Karpas-422 (cell line): Measurements from ENCODE around the gene LRRC4. TPM values are rescaled to one million over a fixed set of nuclear protein-coding genes. Genes with fewer than 3 reads are reported as not detected.

Experiments
- DNase-seq: peaks from one replicate; pipeline ENCODE4 v3.0.0-alpha.2; 2015
- H2AFZ ChIP-seq: fragments of 200-600 bp; sonication (generic); 2 replicates; pipeline ENCODE4 v1.6.1; 2014; ENCODE audit warnings: antibody characterized with exemption, low read length, mixed read lengths
- H3K27ac ChIP-seq: fragments of 200-600 bp; sonication (generic); 2 replicates; pipeline ENCODE4 v1.5.1; 2014; ENCODE audit warnings: mild to moderate bottlenecking, low read length, moderate library complexity
- H3K27me3 ChIP-seq: fragments of 200-600 bp; sonication (generic); 2 replicates; pipeline ENCODE4 v1.6.1; 2014; ENCODE audit warnings: low read length, mixed read lengths
- H3K36me3 ChIP-seq: fragments of 200-600 bp; sonication (generic); 2 replicates; pipeline ENCODE4 v1.6.1; 2014; ENCODE audit warnings: low read length, mixed read lengths; ENCODE audit not compliant: insufficient read depth
- H3K4me1 ChIP-seq: fragments of 200-600 bp; sonication (generic); 2 replicates; pipeline ENCODE4 v1.6.1; 2014; ENCODE audit warnings: mild to moderate bottlenecking, low read length, mixed read lengths
- H3K4me2 ChIP-seq: fragments of 200-600 bp; sonication (generic); 2 replicates; pipeline ENCODE4 v1.6.1; 2014; ENCODE audit warnings: low read length, low read depth, mild to moderate bottlenecking; ENCODE audit not compliant: poor library complexity, severe bottlenecking
- H3K4me3 ChIP-seq: fragments of 200-600 bp; sonication (generic); 2 replicates; pipeline ENCODE4 v1.5.1; 2014; ENCODE audit warnings: mild to moderate bottlenecking, antibody characterized with exemption, low read length, mixed read lengths
- H3K79me2 ChIP-seq: fragments of 200-600 bp; sonication (generic); 2 replicates; pipeline ENCODE4 v1.6.1; 2014; ENCODE audit warnings: mild to moderate bottlenecking, low read length, mixed read lengths
- H3K9ac ChIP-seq: fragments of 200-600 bp; sonication (generic); 2 replicates; pipeline ENCODE4 v1.6.0; 2014; ENCODE audit warnings: low read length
- H3K9me2 ChIP-seq: fragments of 200-600 bp; sonication (generic), shearing (Covaris generic); replicated peaks from 2 replicates; pipeline ENCODE4 v1.6.0; 2014; ENCODE audit warnings: mild to moderate bottlenecking, low read length, moderate library complexity; ENCODE audit not compliant: insufficient read depth
- H3K9me3 ChIP-seq: fragments of 300-700, 200-600 bp; sonication (generic); 2 replicates; pipeline ENCODE4 v1.6.1; 2014; ENCODE audit warnings: low read length, mixed read lengths
- H4K20me1 ChIP-seq: fragments of 200-600 bp; sonication (generic); 2 replicates; pipeline ENCODE4 v1.6.1; 2014; ENCODE audit warnings: mild to moderate bottlenecking, antibody characterized with exemption, low read length, low read depth; ENCODE audit not compliant: insufficient read depth
- total RNA-seq: library from RNA; depleted of rRNA; stranded (reverse); fragments of >200 nt; shearing (Covaris generic); gene quantifications from 2 replicates; pipeline ENCODE4 v1.2.3, GENCODE V29; 2014; ENCODE audit warnings: low replicate concordance

Gene LRRC4
- total RNA-seq, 1 experiment from 2014 or later: 52.0 TPM

GRCh38 chr7:127986581-127987521 lies 44.4 kb downstream of the LRRC4 start:
- Histone ChIP-seq H3K4me2 (no peak overlapping the region), H3K79me2 (peaks cover 59% of the 10 kb centered on the region), H3K9ac (no peak overlapping the region)

GRCh38 chr7:127983804-127984332 lies 47.4 kb downstream of the LRRC4 start:
- Histone ChIP-seq H3K27ac (0 out of 2 replicates have a peak overlapping the region, but pooled peaks have one; percentile 22), H3K79me2 (peaks cover 55% of the 10 kb centered on the region), H3K4me2 (peak overlapping the region; percentile 0), H3K4me3 (no peak overlapping the region), H3K27me3 (no peaks in the 10 kb centered on the region), H3K9me3 (peaks cover 3% of the 10 kb centered on the region; the same call in 1 of the 2 replicates), H3K9ac (no peak overlapping the region), H3K36me3 (peaks cover 3% of the 10 kb centered on the region; the same call in 1 of the 2 replicates), H3K4me1 (peaks cover 62% of the 10 kb centered on the region), H2AFZ (no peak overlapping the region), H3K9me2 (no peaks in the 10 kb centered on the region), H4K20me1 (no peaks in the 10 kb centered on the region)
- DNase-seq: no peak

More at GRCh38 chr7:127986581-127987521, 44.4 kb downstream of the LRRC4 start:
- Histone ChIP-seq H3K27me3 (no peaks in the 10 kb centered on the region), H3K9me3 (no peaks in the 10 kb centered on the region), H4K20me1 (no peaks in the 10 kb centered on the region), H3K9me2 (no peaks in the 10 kb centered on the region), H3K36me3 (peaks cover 13% of the 10 kb centered on the region; the same call in 1 of the 2 replicates), H3K4me1 (peaks cover 53% of the 10 kb centered on the region), H3K27ac (peak overlapping the region; percentile 44), H2AFZ (no peak overlapping the region), H3K4me3 (no peak overlapping the region)
- no peak for DNase-seq

GRCh38 chr7:127981965-127982364 lies 49.3 kb downstream of the LRRC4 start:
- Histone ChIP-seq H3K4me2 (no peak overlapping the region), H3K9me3 (peaks cover 14% of the 10 kb centered on the region), H3K9ac (no peak overlapping the region), H3K36me3 (peaks cover 18% of the 10 kb centered on the region), H3K9me2 (no peaks in the 10 kb centered on the region), H3K79me2 (peaks cover 54% of the 10 kb centered on the region), H3K4me1 (peaks cover 49% of the 10 kb centered on the region), H4K20me1 (no peaks in the 10 kb centered on the region), H3K27ac (peak overlapping the region; percentile 28; the same call in 1 of the 2 replicates), H2AFZ (no peak overlapping the region), H3K4me3 (no peak overlapping the region), H3K27me3 (no peaks in the 10 kb centered on the region)
- DNase-seq: no peak

GRCh38 chr7:127980901-127981300 lies 50.3 kb downstream of the LRRC4 start:
- H3K27ac ChIP-seq: 0 out of 2 replicates have a peak overlapping the region, but pooled peaks have one; percentile 4

GRCh38 chr7:127979728-127980126 lies 51.5 kb downstream of the LRRC4 start:
- Histone ChIP-seq H3K9me2 (no peaks in the 10 kb centered on the region), H3K4me1 (peaks cover 37% of the 10 kb centered on the region), H3K36me3 (peaks cover 35% of the 10 kb centered on the region), H3K4me2 (no peak overlapping the region), H4K20me1 (no peaks in the 10 kb centered on the region), H2AFZ (no peak overlapping the region), H3K27me3 (no peaks in the 10 kb centered on the region), H3K79me2 (peaks cover 46% of the 10 kb centered on the region), H3K4me3 (no peak overlapping the region), H3K27ac (no peak overlapping the region), H3K9me3 (peaks cover 22% of the 10 kb centered on the region), H3K9ac (no peak overlapping the region)
- DNase-seq: no peak

More at GRCh38 chr7:127980901-127981300, 50.3 kb downstream of the LRRC4 start:
- Histone ChIP-seq H4K20me1 (no peaks in the 10 kb centered on the region), H3K9me2 (no peaks in the 10 kb centered on the region), H3K9me3 (peaks cover 22% of the 10 kb centered on the region), H3K79me2 (peaks cover 46% of the 10 kb centered on the region), H3K36me3 (peaks cover 29% of the 10 kb centered on the region), H3K9ac (no peak overlapping the region), H3K4me3 (no peak overlapping the region), H3K4me2 (no peak overlapping the region), H3K4me1 (peaks cover 43% of the 10 kb centered on the region), H3K27me3 (no peaks in the 10 kb centered on the region), H2AFZ (no peak overlapping the region)
- no peak for DNase-seq

- Histone ChIP-seq H3K9me2 (no peaks in the 10 kb centered on the region), H3K9ac (no peak overlapping the region), H3K4me2 (no peak overlapping the region), H3K9me3 (peaks cover 22% of the 10 kb centered on the region), H3K4me1 (peaks cover 32% of the 10 kb centered on the region), H3K27me3 (no peaks in the 10 kb centered on the region), H4K20me1 (no peaks in the 10 kb centered on the region), H3K4me3 (no peak overlapping the region), H3K27ac (no peak overlapping the region), H3K36me3 (peaks cover 35% of the 10 kb centered on the region), H2AFZ (no peak overlapping the region), H3K79me2 (peaks cover 46% of the 10 kb centered on the region)
- no peak for DNase-seq
Observed at GRCh38 chr7:127979113-127979727, 52.0 kb downstream of the LRRC4 start.

- Histone ChIP-seq H3K9me2 (no peaks in the 10 kb centered on the region), H3K36me3 (peaks cover 36% of the 10 kb centered on the region), H3K4me3 (no peak overlapping the region), H3K27ac (no peak overlapping the region), H3K27me3 (no peaks in the 10 kb centered on the region), H3K79me2 (peaks cover 43% of the 10 kb centered on the region), H3K4me2 (no peak overlapping the region), H4K20me1 (no peaks in the 10 kb centered on the region), H3K9me3 (peaks cover 22% of the 10 kb centered on the region), H2AFZ (no peak overlapping the region), H3K9ac (no peak overlapping the region), H3K4me1 (peaks cover 24% of the 10 kb centered on the region)
- DNase-seq: no peak
Observed at GRCh38 chr7:127978421-127978820, 52.8 kb downstream of the LRRC4 start.
